Femur (tissue), 1 donor: ENCODE data around the gene DDX50.

ENCODE experiments used
- DNase-seq: peaks from one replicate; pipeline ENCODE4 v3.0.0-alpha.2; 2017

The DDX50 gene

GRCh38 chr10:68988530-68989316 is 87.6 kb downstream of the DDX50 start, which contains the start of gene KIFBP:
Gene KIFBP, plus strand, starts transcription at chr10:68988803. Its CDS starts 30 bp downstream, at chr10:68988833.
- peak; percentile 97 for DNase-seq

DNA sequence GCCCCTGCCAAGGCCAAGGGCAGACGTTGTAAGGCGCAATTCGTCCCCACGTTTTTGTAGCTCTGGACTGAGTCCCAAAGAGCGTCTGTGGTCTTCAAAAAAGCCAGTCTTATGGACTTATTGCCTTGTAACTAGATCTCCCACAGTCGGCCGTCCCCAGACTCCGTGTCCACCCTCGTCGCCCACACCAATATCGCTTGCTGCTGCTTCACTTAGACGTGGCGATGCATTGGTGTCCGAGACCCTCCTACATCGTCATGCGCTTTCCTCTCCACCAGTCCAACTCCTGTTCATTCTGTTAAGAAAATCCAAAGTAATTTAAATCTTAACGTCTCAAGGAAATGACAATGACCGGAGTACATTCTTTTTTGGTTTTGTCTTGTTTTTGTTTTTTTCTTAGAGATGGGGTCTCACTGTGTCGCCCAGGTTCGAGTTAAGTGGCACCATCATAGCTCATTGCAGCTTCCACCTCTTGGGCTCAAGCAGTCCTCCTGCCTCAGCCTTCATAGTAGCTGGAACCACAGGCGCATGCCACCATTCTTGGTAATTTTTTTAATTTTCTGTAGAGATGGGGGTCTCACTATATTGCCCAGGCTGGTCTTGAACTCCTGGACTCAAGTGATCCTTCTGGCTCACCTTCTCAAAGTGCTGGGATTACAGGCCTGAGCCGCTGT is 88.3 kb downstream of the DDX50 start:
- no peak for DNase-seq

DNA sequence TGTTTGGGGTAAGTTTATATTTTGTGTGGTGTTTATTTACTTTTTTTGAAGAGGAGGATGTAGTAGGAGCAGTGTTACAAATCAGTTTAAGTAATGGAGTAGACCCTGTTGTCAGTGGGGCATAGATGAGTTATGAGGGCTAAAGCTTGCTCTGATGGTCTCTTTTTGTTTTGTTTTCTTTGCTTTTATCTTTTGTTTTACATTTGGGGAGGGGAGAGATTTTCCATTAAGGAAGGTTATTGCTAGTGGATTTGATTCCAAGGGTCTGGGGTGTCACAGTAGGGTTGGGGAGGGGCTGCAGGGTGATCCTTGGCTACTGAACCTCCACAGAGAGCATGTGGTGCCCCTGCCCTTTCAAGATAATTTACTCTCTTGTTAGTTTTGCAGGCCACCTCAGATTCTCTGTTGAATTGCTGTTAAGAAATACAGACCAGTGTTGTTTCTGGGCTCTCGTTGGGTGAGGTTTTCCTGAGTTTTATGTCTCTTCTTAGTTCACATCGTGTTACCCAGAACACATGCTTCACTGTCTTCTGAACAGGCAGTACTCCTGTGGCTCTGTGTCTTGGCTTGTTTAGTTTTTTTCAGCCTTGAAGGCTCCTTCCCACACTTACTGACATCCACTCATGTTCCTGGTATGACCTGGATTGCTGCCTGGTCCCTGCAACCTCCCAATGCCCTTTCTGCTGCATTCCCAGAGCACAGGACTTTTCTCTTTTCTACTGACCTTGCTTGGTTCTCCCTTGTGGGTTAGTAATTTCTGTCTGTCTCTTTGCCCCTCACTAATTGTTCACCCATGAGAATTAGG is 91.7 kb downstream of the DDX50 start:
- DNase-seq, result peak; percentile 24
